NCI-H128 (cell line): Measurements from ENCODE around the gene KHK.

Experiments used
- DNase-seq: peaks from one replicate; lab custom pipeline; 2025; ENCODE audit not compliant: unreplicated experiment; lab: John Stamatoyannopoulos, UW

Gene KHK

DNA sequence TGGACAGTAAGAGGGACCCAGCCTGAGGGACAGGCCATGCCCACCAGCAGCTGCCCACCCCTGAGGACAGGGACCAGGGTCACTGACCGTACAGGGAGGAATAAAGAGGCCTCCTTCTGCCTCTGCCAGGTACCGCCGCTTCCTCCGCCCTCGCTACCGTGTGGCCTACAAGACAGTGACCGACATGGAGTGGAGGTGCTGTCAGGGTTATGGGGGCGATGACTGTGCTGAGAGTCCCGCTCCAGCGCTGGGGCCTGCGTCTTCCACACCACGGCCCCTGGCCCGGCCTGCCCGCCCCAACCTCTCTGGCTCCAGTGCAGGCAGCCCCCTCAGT is 6.0 kb upstream of the KHK start:
- DNase-seq: no peak

DNA sequence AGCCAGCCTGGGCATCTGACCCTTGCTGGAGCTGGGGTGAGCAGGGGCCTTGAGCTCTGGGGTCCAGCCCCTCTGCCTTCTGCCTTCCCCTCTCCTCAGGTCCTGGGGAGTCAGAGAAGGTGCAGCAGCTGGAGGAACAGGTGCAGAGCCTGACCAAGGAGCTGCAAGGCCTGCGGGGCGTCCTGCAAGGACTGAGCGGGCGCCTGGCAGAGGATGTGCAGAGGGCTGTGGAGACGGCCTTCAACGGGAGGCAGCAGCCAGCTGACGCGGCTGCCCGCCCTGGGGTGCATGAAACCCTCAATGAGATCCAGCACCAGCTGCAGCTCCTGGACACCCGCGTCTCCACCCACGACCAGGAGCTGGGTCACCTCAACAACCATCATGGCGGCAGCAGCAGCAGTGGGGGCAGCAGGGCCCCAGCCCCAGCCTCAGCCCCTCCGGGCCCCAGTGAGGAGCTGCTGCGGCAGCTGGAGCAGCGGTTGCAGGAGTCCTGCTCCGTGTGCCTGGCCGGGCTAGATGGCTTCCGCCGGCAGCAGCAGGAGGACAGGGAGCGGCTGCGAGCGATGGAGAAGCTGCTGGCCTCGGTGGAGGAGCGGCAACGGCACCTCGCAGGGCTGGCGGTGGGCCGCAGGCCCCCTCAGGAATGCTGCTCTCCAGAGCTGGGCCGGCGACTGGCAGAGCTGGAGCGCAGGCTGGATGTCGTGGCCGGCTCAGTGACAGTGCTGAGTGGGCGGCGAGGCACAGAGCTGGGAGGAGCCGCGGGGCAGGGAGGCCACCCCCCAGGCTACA is 4.4 kb upstream of the KHK start:
- DNase-seq: no peak

DNA sequence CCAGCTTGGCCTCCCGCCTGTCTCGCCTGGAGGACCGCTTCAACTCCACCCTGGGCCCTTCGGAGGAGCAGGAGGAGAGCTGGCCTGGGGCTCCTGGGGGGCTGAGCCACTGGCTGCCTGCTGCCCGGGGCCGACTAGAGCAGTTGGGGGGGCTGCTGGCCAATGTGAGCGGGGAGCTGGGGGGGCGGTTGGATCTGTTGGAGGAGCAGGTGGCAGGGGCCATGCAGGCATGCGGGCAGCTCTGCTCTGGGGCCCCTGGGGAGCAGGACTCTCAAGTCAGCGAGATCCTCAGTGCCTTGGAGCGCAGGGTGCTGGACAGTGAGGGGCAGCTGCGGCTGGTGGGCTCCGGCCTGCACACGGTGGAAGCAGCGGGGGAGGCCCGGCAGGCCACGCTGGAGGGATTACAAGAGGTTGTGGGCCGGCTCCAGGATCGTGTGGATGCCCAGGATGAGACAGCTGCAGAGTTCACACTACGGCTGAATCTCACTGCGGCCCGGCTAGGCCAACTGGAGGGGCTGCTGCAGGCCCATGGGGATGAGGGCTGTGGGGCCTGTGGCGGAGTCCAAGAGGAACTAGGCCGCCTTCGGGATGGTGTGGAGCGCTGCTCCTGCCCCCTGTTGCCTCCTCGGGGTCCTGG is 3.7 kb upstream of the KHK start:
- DNase-seq: no peak

DNA sequence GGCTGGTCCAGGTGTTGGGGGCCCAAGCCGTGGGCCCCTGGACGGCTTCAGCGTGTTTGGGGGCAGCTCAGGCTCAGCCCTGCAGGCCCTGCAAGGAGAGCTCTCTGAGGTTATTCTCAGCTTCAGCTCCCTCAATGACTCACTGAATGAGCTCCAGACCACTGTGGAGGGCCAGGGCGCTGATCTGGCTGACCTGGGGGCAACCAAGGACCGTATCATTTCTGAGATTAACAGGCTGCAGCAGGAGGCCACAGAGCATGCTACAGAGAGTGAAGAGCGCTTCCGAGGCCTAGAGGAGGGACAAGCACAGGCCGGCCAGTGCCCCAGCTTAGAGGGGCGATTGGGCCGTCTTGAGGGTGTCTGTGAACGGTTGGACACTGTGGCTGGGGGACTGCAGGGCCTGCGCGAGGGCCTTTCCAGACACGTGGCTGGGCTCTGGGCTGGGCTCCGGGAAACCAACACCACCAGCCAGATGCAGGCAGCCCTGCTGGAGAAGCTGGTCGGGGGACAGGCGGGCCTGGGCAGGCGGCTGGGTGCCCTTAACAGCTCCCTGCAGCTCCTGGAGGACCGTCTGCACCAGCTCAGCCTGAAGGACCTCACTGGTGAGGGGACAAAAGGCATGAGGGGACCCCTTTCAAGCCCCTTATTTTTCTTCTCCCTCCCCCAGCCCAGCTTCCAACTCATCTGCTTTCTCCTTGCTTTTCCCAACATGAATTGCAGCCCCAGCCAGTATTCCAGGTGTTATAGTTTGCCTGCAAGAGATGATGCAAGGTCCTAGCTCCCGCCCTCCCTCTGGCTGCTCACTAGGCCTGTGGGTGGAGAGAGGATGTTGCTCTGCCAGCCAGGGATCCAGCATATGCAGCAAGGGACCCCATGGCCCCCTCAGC is 2.9 kb upstream of the KHK start:
- DNase-seq: no peak

DNA sequence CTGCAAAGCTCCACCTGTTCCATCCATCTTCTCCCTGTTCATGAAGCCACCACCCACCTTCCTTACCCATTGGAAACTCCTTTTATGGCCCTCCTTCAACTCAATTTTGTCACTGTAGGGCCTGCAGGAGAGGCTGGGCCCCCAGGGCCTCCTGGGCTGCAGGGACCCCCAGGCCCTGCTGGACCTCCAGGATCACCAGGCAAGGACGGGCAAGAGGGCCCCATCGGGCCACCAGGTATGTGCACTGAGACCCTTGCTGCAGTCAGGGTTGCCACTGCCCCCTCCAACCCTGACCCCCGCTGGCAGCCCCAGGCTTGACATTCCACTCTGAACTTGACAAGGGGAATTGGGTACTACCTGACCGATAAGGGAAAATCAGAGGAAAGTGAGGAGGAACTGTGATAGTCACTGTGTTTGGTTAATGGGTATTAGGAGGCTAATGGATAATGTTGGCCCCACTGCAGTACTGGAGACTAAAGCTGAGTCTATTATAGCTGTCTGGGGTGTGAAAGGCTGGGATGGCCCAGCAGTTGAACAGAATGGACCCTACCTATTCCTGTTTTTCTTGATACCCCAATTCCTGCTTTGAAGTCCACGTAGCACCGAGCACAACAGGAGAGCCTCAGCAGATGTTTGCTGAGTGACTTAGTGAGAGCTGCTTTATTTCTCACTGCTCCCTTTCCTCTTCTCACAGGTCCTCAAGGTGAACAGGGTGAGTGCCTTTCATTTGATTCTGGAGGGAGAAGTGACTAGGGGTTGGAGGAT is 2.1 kb upstream of the KHK start:
- no peak for DNase-seq

DNA sequence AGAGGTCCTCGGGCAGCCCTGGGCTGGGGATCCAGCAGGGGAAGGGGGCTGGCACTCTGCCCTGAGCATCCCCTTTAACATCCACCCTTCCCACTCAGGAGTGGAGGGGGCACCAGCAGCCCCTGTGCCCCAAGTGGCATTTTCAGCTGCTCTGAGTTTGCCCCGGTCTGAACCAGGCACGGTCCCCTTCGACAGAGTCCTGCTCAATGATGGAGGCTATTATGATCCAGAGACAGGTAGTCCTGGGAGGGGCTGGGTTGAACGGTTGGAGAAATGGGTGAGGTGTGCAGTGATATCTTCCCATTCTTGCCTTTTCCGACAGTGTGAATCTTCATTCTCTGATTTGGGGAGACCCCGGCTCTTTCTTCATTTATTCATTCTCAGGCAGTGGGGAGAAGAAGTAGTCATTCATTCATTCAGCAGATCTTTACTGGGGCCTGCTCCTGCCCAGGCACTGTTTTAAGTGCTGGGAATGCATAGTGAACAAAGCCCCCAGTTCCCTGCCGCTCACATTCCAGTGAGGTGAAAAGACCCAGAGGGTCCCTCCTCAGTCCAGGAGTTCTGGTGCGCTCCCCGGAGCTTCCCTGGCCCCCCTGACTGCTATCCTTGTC is 1.4 kb upstream of the KHK start:
- no peak for DNase-seq

DNA sequence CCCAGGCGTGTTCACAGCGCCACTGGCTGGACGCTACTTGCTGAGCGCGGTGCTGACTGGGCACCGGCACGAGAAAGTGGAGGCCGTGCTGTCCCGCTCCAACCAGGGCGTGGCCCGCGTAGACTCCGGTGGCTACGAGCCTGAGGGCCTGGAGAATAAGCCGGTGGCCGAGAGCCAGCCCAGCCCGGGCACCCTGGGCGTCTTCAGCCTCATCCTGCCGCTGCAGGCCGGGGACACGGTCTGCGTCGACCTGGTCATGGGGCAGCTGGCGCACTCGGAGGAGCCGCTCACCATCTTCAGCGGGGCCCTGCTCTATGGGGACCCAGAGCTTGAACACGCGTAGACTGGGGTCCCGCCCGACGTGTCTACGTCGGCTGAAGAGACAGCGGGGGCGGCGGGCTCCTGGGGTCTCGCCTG is 891 bp upstream of the KHK start:
- DNase-seq: no peak

DNA sequence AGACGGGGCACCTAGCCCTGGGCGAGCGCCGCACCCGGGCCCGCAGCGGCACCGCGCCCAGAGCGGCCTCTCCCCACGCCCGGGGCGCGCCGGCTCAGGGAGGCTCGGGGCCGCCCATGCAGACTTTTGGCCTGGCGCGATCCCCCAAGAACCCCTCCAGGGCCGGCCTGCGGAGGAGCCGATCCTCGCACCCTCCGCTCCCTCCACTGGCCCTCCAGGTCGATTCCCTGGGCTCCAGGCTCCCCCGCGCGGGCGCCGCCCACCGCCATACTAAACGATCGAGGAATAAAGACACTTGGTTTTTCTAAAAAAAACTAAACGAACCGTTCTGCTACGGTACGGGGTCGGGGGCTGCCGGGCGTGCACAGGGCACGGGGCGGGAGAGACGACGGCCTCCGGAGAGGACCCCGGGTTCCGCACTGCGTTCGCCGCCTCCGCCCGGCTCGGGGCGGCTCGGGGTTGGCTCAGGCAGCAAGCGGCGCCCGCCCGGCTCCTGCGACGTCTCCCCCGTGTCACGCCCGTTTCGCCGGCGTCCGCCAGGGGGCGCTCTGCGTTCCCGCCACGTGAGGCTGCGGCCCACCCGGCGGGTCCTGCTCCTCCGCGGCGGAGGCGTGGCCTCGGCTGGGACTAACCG is 365 bp upstream of the KHK start:
- DNase-seq: peak; percentile 86

DNA sequence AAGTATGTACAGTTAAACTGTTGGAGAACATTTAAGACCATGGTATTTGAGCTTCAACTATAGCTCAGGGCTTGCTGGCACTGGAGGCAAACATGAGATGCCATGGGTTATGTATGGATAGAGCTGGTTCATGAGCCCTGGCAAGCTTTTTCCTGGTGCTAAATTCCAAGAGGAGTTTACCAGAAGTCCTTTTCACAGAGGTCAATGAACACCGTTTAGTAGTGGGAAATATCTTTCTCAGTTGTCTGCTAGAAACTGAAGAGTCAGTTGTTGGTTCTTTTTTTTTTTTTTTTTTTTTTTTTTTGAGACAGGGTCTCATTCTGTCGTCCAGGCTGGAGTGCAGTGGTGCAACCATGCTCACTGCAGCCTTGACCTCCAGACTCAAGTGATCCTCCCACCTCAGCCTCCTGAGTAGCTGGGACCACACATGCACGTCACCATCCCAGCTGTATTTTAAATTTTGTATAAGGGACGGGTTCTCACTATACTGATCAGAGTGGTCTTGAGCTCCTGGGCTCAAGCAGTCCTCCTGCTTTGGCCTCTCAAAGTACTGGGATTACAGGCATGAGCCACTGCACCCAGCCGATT is 1.3 kb downstream of the KHK start:
- no peak for DNase-seq

DNA sequence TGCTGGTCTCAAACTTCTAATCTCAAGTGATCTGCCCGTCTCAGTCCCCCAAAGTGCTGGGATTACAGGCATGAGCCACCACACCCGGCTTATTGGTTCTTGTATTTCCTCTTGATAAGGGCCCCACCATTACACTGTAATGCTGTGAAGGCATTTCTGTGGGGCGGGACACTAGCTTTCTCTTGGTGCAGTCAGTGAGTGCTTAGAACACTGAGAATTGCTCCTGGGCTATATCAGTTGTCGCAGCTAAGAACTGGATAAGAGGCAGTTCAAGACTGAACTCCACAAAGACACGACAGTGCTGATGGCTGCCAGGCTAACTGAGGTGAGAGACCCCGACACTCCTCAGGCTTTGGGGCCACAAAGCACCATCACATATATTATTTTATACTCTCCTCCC is 2.1 kb downstream of the KHK start:
- DNase-seq: no peak

DNA sequence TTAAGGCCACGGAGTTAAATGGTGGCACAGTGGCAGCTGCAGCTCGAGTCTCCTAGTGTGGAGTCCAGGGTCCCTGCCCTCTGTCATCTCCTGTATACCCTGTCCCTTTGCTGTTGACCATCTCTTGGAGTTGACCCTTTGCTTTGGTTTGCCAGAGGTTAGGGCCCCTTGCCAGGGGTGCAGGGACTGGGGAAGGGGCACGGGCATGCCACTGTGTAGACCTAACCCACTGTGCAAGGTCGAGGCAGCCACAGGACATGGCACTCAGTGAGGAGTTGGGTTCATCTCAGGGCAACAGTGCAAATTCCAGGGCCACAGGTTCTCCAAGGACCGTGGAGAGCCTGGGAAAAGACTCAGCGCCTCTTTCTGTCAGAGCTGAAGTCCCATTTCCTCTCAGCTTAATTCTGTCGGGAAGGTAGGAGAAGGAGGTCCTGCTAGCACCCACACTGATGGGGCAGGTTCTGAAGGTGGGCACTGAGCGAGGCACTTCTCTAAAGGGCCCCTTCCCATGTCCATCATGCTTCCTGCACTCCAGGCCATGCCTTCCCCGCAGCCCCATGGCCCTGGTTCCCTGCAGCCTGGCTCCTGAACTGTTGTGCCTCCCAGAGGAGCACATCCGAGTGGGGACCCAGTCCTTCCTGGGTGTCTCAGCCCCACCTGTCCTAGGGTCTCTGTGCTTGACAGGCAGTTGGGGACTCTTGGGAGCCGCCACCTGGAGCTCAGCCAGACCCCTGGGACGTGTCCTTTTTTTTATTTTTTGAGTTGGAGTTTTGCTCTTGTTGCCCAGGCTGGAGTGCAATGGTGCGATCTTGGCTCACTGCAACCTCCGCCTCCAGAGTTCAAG is 2.8 kb downstream of the KHK start:
- no peak for DNase-seq

DNA sequence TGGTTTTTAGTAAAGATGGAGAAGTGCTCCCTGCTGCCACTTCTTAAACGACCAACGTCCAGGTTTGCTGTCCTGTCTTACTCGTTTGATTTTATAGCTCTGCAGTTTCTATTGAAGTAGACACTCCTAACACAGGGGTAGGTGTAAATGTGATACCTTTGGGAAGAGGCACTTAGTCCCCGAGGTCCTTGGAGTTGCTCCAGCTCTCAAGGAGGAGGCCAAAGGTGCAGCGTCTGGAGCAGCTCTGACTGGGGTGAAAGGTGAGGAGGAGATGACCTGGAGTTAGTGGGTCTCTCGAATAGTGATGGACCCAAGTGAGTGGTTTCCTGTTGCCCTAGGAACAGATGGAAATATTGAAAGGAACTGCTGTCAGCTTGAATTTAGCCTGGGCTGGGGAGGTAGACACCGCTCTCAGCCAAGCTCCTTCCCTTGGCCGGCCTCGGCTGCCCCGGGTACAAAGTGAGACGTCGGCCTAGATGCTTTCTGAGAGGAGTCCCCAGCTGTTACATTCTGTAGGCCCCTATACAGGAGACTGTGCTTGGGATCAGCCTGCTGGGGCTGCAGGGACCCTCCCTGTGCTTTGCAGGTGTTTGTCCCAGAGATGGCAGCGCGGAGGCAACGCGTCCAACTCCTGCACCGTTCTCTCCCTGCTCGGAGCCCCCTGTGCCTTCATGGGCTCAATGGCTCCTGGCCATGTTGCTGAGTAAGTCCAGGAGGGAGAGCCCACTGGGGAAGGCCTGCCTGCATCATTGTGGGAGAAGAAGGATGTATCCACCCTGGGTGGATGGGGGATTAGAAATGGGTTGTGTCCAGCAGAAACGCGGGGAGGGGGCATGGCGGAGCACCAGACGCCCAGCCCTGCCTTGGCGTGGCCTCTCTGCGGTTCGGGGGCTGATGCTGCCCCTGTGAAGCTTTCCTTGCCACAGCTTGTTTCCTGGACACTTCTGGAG is 5.4 kb downstream of the KHK start:
- DNase-seq: no peak

DNA sequence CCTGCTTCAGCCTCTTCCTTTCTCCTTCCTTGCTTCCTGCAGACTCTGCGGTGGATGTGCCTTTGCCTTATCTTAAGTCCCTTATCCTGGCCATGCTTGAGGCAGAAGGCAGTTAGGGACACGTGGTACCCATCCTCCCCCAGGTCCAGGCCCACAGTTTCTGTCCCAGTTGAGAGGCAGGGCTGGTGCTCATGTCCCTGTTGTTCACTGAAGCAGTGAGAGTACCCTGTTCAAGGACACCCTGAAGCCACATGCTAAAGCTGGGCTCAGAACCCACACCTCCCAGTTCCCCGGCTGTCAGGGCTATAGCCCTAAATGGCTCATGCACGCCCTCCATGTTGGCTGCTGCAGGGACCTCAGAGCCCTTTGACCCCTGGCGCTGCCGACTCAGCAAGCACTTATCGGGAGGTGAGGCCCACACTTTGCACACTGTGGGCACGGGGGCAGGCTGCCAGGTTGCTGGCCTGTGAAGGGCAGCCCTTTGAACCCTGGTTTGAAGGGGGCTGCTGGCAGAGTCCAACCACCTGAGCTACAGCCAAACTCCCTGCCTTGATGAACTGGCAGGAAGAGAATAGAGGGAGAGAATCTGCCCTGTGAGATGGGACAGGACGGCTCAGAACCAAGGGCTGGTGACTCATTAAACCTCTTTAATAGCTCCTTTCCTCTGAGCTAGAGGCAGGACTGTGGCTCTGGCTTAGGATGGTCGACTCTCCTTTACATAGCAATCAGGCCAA is 6.3 kb downstream of the KHK start:
- no peak for DNase-seq

DNA sequence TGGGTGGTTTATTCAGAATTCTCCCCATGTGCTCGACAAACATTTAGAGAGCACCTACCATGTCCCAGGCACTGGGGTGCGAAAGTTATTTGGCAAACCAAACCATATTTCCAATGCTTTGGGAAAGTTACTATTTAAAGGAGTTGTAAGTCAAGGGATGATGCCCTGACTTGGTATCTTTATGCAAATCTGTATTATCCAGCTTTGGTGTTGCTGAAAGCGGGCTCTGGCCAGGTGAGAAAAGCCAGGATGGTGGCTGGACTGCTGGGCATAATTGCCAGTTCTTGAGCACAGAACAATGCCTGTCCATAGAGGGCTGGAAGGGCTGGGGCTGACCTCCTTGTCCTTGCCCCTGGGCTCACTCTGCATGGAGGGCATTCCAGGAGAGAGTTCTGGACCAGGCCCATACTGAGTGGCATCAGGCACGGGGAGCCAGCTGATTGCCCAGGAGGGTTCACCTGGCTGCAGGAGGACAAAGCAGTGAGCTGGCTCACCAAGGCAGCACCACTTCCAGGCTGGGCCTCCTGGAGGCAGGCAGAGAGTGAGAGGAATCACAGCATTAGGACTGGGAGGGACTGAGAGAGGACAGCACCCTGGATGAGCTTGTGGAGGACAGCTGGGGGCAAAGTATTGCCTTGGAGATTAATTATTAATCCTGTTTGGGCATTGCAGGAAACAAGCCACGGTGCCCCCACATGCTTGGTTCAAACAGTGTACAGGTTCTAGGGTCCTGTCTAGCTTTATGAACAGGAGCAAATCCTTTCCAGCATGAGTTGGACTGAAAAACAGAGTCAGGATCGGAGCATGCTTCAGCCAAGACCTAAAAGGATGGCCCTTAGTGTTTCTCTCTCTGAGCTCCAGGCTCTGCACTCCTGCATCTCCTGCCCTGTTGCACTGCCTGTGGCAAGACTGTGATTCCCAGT is 7.1 kb downstream of the KHK start:
- DNase-seq: no peak

DNA sequence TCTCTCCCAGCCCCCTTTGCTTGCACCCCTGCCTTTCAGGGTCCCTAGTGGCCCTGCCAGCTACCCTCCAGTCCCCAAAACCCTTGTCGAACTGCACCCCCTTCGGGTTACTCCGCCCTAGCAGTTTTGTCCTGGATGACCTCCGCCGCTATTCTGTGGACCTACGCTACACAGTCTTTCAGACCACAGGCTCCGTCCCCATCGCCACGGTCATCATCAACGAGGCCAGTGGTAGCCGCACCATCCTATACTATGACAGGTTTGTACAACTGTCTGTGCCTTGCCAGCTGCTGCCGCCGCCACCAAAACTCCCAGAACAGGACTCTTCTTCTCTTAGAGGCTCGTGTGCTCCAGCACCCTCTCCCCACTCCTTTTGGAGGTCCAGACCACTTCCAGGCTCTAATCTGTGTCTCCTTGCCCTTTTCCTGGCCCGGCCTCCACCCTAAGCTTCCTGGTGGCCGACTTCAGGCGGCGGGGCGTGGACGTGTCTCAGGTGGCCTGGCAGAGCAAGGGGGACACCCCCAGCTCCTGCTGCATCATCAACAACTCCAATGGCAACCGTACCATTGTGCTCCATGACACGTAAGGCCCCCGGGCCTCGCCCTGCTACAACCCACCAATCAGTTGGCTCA is 7.9 kb downstream of the KHK start:
- no peak for DNase-seq

DNA sequence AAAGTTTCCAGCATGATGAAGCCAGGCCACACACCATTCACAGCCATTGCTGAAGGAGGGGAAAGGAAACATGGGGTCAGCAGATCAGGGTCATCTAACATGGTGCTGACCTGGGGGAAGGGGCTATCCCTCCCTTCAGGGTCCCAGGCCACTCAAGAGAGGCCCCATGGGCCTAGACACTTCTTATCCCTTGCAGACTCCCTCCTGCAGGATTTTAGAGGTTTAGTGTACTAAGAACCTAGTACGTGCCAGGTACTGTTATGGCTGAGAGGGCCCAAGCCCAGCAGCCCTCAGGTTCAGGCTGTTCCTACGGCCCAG is 8.8 kb downstream of the KHK start:
- DNase-seq: no peak
